Measurements from ENCODE around the gene IGFBP4.

The IGFBP4 gene

DNA sequence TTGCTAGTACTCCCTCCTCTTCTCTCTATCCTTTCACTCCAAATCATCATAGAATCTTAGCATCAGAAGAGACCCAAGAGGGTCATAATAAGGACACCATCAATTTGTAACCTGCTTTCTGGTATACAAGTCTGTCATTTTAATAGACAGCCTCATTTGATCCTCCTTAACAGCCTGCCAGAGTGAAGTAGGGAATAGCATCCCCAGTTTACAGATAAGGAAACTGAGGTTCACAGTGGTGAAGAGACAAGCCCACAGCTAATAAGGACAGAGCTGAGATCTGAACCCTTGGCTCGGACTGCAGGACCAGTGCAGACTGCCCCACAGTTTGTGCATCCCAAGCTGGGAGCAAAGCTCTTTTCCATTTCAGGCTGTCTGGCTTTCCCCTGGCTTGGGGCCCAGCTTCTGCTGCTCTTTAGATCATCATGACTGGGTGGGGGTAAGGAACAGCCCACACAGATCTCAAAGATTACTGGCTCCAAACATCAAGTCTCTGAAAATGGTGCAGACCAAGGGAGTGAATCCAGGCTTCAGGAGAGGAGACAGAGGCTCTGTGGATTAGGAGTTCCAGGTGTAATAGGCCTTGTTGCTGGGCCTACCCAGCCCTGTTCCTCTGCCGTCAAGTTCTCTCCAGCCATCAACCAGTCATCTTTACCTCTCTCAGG lies 10.3 kb upstream of the IGFBP4 start:
- DNase-seq, result no peak

DNA sequence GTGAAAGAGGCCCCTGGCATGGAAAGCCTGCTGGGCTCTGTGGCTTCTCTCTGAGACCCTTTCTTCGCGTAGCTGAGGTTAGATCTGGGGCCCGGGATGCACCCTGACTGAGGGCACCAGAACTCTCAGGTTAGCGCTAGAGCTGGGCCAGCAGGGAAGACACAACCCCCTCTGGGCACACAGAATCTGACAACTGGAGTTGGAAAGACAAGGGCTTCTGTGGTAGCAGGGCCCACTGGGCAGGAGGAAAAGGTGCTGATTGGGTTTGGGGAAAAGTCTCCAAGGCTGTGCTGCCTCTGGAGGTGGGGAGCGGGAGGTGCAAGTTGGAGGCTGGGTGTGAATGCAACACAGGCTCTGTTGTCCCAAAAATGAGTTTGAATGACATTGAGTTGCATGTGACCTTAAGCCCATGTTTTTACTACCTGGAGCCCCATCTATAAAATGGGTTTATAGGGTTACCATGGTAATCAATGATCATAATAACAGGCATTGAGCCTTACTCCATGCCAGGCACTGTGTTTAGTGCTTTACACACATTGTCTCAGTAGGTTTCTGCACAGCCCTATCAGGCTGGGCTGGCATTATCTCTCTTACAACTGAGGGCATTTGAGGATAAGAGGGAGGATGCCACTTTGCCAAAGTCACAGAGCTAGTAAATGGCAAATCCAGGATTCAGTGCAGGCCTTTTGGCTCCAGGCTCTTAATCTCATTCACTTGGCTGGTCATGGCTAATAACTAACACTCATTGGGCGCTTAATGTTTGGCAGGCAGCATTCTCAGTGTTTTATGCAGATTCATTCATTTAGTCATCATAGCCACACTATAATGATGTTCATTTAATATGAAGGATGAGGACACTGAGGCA lies 9.5 kb upstream of the IGFBP4 start:
- DNase-seq, result peak; percentile 32

DNA sequence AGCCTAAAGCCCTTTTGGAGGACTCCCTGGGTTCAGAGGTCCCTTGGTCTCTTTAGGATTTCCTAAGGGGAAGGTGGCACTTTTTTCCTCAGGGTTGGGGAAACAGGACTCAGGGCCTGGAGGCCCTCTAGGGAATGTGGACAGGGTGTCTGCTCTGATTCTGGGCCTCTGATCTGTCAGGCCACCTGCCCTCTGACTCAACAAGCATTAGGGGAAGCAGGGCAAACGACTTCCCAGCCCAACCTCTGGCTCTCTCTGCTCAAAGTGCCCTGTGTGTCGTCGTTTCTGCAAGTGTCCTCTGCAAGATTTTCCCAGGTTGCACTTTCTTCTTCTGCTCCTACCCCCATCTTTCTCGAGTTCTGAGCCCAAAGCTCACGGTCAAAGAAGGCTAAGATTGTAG lies 6.6 kb upstream of the IGFBP4 start:
- no peak for DNase-seq

DNA sequence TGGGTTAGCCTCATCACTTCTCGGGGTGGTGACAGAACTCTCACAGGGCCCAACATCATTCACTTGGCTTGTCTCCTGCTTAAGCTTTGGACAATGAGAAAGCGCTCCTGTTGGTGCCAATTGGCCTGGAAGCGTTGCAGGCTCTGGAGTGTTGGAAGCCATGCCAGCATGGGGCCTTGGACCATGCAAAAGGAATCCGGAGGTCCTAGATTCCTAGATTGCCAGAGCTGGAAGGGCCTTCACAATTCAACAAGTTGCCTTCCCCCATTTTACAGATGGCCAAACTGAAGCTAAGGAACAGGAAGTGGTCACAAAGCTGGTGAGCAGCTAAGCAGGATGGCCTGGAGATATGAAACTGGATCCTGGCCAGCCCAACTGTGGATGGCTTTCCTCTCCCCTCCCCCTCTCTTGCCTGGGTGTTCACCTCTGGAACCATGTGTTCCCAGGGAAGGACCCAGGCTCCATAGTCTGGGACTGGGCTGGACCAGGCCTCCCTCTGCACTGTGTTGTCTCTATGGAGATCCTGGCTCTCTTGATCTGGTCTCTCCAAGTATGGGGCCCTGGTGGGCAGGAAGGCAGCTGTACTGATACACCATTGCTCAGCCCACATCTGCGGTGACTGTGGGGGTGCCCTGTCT lies 6.0 kb upstream of the IGFBP4 start:
- DNase-seq, result no peak

DNA sequence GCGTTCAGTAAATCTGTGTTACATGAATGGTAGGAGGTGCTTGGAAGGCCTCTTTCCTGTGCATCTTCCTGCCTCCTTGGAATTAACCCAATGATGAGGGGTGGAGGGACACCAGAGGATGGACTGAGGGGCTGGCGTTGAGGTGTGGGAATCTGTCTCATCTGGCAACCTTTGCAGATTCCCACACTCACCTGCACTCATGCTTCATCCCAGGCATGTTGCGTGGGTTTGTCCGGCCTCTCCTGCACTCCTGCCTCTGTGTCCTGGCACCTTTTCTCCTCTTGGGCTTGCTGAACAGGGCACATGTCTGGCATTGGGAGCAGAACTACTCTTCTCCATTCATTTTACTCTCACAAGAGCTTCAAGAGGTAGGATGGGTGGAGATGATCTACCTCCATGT lies 3.1 kb upstream of the IGFBP4 start:
- no peak for DNase-seq

DNA sequence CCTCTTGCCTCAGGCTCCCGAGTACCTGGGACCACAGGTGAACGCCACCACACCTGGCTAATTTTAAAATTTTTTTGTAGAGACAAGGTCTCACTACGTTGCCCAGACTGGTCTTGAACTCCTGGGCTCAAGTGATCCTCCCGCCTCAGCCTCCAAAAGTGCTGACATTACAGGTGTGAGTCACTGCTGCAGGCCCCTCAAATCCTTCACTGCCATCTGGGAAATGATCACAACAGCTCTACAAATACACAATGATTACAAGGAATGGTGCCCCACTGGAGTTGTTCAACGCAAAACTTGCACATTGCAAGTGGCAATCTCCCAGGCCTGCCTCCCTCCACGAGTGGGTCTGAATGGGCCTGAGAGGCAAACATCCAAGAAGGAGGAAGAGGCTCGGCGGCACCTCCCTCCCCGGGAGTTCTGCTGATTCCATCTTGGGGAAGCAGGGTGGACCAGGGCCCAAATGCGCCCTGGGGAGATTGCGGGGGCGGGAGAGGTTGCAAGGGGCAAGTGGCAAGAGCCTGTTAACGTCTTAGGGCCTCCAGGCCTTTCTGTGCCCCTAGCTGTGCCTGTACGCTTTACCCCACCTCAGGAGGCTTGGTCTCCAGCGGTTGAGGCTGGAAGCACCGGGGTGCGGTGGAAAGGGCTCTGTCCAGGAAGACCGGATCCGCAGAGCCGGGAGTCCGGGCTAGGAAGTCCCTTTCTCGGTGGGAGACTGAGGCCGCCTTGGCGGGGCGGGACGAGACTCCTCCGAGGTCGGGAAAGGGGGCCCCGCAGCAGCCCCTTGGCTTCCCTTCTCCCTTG lies 656 bp upstream of the IGFBP4 start:
- DNase-seq, result no peak

DNA sequence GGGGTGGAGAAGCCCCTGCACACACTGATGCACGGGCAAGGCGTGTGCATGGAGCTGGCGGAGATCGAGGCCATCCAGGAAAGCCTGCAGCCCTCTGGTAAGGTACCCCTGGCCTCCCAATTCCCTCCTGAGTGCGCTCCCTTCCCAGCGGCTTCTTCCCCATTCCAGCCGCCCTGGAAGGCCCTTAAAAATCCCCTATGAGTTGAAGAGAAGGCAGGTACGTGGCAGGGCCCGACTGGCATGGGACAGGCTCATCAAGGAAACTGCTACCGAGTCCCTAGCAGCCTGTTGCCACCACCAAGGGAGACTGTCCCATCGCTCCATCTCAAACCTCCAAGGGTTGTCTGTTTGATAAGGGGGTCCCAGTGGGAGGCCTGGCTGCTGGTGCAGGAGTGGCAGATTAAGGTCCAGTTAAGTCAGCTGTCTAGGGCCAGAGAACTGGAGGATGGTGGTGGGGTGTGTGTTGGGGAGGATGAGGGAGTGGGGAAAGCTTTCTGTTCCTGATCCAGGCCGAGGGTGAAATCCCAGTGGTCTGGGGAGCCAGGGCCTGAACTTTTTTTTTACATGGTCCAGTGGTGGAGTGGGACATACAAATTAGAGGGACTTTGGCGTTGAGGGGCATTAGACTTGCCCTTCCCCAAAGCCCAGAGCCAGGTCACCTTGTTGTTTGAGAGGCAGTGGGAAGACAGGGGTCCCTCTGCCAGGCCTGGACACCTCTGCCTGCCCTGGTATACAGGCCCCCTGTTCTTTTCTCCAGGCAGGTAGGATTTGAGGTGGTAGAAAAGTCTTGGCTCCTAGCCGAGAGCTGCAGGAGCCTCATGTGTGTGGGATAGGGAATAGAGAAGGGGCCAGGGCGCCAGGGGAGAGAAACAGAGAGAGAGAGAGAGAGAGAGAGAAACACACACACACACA lies 994 bp downstream of the IGFBP4 start:
- peak; percentile 13 for DNase-seq

DNA sequence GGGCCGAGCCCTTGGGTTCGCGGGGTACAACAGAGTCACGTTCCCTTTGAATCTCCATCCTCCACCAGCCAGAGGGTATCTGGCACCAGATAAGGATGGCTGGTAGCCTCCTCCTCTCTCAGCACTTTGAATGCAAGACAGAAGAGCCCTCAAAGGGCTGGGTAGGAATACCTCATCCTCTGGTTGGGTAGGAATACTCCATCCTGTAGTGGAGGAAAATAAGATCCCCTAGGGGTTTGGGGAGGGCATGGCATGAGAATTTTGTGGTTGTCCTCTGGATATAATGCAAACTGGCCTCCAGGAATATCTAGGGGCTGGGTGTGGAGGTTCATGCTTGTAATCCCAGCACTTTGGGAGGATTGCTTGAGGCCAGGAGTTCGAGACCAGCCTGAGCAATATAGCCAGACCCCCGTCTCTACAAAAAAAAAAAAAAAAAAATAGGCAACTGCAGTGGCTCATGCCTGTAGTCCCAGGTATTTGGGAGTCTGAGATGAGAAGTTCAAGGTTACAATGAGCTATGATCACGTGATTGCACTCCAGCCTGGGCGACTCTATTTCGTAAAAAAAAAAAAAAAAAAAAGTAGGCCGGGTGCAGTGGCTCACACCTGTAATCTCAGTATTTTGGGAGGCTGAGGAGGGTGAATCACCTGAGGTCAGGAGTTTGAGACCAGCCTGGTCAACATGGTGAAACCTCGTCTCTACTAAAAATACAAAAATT lies 2.7 kb downstream of the IGFBP4 start:
- no peak for DNase-seq

DNA sequence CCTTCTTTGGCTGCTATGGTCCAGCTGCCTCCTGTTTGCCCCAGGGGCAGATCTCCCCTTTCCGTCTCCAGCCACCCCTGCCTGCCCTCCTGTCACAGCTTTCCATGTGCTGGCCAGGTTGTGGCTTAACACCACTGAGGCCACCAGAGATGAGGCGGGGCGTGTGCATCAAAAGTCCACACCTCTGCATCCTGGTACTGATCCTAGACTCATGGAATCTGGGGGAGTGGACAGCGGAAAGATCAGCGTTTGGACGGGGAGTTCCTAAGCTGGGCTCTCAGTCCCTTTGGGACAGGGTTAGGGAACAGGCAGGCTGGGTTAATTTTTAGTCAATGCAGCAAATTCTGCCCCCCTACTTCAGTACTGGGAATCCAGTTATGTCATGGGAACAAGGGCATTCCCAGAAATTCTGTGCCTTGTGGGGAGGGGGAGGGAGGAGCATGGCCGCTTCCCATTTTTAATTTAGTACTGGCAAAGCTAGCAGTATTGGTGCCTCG lies 3.9 kb downstream of the IGFBP4 start:
- DNase-seq, result no peak

DNA sequence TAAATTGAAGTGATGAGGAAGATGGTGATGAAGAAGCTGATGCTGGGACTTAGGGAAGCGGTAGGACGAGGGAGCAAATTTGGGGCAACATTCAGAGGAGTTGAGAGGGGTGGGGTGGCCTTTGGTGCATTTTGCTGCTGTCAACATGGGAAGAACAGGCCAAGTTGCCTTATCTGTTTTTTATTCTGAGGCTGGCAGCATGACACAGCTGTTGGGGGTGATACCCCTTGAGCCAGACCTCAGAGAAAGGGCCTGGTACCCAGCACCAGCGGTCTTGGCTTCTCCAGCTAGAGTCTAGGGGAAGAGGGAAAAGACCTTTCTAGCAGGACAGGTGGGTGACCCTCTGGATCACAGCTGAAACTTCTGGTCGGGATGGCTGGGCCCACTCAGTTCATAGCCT lies 4.6 kb downstream of the IGFBP4 start:
- DNase-seq, result no peak

DNA sequence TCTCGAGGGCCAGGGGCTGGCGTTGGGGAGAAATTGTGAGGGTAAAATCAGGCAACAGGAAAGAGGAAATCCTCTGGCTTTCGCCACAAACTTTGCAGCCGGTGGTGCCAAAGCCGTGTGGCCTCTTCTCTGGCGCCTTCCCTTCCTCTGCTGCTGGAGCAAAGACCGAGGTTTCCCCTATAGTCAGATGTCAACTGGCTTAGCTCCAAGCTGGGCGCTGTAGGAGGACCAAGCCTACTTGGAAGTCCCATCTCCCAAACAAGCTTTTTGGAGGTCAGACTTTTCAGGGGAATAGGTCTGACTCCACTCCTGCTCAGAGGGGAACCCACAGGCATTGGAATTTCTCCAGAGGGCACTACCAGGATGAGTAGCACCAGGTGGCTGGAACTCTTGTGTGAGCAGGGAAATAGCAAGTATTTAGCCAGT lies 5.0 kb downstream of the IGFBP4 start:
- peak; percentile 13 for DNase-seq

DNA sequence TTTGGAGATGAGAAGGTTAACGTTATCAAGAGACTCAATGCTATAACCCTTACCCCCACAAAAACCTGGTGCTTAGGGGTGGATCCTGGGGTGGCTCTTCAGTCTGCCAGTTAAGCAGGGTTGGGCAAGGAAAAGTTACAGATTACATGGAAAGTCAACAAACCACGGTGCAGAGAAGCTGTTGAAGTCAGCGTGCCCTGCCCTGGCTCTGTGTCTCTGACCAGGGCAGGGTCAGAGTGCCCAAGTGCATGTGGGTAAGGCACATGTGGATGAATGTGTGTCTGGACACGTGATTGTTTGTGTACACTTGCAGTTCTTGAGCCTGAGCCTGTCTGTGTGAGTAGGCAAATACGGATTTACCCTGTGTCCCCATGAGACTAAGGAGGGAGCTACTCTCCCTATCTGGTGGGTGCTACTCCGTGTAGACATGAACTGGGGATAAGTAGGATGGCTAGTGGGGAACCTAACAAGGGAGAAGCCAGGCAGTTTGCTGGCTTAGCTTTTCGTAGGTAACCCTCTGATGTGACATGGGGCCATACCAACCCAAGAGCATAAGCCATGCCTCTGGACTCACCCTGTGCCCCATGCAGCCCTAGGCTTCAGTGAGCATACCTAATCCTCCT lies 5.5 kb downstream of the IGFBP4 start:
- no peak for DNase-seq

DNA sequence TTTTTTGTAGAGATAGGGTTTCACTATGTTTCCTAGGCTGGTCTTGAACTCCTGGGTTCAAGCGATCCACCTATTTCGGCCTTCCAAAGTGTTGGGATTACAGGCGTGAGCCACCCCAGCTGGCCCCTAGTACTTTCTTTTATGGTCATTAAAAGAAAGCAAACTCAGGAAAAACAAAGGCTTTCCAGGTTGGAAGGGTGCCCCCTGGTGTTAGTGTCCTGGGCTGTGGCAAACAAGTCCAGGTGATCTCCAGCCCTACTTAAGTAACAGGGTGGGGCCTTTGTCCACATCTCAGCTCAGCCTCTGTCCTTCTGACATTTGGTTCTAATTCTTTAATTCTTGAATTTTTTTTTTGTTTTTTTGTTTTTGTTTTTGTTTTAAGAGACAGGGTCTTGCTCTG lies 6.9 kb downstream of the IGFBP4 start:
- DNase-seq, result peak; percentile 69

DNA sequence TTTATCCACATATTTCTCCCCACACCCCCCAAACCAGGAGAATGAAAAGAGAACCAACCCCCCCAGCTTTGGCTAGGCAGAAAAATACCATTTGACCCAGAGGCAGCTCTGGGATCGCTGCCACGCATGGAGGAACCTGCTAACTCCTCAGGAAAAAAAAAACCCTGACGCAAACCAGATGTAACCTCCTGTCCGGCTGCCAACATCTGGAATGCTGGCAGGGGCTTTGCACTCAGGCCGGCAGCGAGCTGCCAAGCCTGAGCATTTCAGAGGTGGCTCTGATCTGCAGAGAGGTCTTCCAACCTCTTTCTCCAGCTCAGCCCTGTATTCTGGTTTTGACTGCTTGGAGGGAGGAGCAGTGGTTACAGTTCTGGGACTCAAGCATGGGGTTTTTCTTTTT lies 8.2 kb downstream of the IGFBP4 start:
- no peak for DNase-seq

DNA sequence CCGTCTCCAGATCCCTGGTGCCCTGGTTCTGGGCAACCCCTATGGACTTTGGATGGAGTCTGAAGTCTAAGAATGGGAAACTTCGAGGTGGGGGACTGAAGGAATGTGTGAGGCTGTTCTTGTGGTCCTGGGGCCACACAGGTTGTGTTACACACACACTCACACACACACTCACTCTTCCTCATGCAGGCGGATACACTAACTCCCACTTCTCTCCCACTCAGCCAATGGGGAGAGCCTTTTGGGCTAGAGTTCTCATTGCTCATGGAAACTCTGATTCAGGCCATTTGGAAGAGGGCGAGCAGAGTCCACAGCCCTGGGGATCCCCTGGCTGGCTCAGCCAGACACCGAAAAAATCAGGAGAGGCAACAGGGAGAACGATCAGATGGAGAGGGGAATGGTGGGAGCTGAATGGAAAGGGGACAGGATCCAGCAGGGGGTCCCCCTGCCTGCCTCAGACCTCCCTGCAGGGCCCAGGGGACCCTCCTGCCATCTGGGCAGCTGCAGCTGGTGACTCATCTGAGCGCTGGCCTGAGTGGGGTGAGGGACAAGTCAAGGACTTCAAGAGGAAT lies 9.1 kb downstream of the IGFBP4 start:
- no peak for DNase-seq

DNA sequence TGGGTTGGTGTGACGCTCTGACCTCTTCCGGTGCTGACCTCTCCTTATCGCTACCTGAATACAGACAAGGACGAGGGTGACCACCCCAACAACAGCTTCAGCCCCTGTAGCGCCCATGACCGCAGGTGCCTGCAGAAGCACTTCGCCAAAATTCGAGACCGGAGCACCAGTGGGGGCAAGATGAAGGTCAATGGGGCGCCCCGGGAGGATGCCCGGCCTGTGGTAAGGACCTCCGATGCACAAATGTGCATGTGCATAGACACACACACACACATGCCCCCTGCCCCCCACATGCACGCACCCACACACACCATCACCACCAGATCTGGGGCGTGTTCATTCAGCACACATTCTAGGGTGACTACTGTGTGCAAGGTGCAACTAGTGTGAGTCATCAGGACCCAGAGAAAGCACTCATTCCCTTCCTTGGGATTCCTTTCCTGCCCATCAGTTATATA lies 9.7 kb downstream of the IGFBP4 start:
- no peak for DNase-seq

DNA sequence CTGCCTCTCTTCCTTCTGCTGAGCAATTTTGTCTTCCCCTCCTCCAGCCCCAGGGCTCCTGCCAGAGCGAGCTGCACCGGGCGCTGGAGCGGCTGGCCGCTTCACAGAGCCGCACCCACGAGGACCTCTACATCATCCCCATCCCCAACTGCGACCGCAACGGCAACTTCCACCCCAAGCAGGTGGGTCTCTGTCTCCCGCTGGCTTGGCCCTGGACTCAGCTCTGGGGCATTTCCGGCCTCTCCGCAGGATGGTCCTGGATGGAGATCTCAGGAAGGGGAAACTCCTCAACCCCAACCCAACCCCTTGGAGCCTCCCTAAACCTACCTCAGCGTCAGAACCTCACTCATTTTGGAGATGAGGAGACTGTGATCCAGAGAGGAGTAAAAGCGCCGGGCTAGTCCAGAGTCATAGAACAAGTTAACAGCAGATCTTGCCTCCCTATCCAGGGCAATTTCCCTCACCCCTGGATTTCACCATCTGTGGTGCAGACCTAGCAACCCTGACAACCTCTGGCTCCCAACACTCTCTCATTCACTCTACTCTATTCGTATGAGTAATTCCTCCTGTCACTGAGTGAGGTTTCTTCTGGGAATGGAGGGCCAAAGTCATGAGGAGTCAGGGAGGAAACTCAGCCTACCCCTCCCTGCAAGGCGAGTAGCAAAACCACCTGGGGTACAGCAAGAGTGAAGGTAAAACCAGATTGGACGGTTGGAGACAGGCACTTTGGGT lies 10.8 kb downstream of the IGFBP4 start:
- DNase-seq, result no peak

DNA sequence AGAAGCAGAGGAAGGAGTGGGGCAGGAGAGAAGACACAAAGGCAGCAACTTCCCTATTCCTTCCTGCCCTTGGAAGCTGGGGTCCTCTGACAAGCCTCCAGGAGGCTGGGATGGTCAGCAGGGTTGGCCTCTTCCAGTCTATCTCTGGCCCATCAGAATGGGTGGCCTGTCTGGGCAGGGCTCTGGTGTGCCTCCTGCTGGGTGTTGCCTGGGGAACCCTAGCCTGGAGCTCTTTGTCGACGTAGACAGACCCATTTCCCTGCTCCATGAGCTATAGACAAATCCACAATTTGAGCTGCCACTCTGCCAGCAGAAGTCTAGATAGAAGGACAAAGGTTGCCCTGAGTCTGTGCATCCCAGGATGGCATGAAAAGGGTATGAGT lies 11.4 kb downstream of the IGFBP4 start:
- no peak for DNase-seq

DNA sequence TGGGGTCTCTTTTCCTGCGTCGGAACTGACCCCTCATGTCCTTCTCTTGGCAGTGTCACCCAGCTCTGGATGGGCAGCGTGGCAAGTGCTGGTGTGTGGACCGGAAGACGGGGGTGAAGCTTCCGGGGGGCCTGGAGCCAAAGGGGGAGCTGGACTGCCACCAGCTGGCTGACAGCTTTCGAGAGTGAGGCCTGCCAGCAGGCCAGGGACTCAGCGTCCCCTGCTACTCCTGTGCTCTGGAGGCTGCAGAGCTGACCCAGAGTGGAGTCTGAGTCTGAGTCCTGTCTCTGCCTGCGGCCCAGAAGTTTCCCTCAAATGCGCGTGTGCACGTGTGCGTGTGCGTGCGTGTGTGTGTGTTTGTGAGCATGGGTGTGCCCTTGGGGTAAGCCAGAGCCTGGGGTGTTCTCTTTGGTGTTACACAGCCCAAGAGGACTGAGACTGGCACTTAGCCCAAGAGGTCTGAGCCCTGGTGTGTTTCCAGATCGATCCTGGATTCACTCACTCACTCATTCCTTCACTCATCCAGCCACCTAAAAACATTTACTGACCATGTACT lies 13.2 kb downstream of the IGFBP4 start:
- DNase-seq, result no peak

All from CD4-positive, alpha-beta T cell treated with Interleukin-17A for 4 hours (primary cell).